Measurements from ENCODE around the gene EDN3. TPM values are rescaled to one million over a fixed set of nuclear protein-coding genes. Genes with fewer than 3 reads are reported as not detected.
"Not testable (repeated sequence)": the region's sequence is repeated elsewhere in the genome, so short reads cannot be mapped to it uniquely, and the experiment has no call there.

EDN3 gene
- total RNA-seq, 2 experiments from 2014 or later, result not detected

DNA sequence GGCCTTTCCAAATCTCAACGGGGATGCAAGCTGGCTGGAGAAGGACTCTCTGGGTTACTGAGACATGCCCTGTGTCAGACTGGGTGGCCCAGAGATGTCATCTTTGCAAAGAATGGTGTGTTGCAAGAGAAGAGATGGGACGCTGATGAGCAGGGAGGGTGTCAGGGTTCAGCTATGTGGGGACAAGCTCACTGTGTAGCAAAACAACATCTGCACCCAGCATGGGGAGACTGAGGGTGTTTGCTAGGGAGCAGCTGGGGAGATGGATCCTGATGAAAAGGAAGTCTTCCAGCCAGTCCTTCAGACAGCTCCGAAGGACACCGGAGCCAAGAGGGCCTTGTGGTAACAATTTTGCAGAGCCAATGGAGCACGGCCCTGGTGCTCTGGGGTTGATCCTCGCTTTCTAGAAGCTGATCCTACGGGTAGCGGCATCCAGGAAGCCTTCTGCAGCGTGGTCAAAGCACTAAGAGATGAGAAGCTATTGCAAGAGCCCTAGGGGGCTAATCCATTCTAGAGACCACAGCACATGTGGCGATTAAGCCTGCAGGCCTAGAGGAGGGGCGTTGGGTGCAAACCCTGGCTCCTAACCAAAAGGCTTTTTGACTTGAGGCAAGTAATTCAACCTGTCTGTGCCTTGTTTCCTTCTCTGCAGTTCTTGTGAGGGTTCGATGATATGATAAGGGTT lies 39.9 kb downstream of the EDN3 start:
- no peaks in the 10 kb centered on the region for H3K27me3 Mint-ChIP-seq
- no peaks in the 10 kb centered on the region for H3K36me3 Mint-ChIP-seq
- peaks cover 3% of the 10 kb centered on the region for H3K9me3 Mint-ChIP-seq
- H3K4me1 Mint-ChIP-seq, result no peaks in the 10 kb centered on the region
- no peak for DNase-seq
- H3K27ac Mint-ChIP-seq, result no peak overlapping the region
- H3K4me3 Mint-ChIP-seq, result no peak overlapping the region

DNA sequence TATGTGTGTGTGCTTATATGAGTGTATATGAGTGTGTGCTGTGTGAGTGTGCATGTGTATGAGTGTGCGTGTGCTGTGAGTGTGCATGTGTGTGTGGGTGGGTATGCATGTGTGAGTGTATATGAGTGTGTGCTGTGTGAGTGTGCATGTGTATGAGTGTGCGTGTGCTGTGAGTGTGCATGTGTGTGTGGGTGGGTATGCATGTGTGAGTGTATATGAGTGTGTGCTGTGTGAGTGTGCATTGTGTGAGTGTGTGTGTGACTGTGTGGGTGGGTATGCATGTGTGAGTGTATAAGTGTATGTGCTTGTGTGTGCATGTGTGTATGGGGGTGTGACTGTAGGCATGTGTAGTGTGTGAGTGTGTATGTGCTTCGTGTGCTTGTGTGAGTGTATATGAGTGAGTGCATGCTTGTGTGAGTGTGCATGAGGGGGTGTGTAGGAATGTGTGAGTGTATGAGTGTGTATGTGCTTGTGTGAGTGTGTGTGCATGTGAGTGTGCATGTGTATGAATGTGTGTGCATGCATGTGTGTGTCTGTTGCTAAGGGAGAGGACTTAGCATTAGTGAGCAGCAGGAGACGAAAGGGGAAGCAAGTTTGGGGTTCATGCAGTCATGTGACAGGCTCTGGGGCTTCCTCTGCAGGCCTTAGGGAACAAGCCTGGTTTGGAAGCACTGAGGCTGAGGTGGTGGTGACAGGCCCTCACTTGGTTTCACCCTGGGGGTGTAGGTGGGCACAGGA lies 41.0 kb downstream of the EDN3 start:
- not testable (repeated sequence) for H3K36me3 Mint-ChIP-seq, DNase-seq, H3K27ac Mint-ChIP-seq, H3K9me3 Mint-ChIP-seq, H3K4me1 Mint-ChIP-seq, H3K4me3 Mint-ChIP-seq, H3K27me3 Mint-ChIP-seq

DNA sequence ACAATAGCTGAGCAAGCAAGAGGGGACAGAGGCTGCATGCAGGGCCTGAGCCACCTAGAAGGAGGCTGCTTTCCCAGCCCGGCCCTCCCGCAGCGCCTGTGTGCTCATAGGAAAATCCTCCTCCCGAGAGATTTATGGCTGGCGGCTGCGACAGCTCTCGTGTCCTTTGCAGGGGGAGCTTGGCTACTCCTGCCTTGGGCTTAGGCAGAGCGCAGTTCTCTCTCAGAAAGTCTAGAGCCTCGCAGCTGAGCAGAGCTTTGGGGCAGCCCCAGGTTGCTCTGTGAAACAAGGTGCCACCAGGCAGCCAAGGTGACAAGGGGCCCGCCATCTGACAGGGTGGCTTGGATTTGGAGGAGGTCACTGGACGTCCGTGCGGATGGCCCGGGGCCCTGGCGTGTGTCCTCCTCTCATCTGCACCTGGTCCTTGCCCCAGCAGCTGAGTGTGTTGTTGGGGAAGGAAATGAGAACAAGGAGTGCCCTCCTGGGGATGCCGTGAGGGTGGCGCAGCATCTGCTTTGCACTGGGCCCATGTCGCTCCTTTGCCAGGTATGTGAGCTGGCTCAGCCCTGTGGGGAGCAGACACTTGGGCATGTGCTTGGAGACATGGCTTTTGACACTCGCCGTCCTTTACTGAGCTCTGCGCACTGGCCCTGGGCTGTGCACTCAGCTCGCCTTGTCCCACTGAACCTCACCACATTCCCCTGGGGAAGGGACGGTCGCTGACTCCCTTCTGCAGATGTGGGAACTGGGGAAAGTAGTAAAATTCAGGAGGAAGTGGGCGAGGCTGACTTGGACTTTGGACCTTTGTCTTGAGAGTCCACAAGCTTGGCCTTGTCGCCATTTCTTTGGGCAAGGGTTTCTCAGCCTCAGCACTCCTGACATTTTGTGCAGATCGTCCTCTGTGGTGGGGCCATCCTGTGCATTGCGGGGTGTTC lies 41.9 kb downstream of the EDN3 start:
- H3K27me3 Mint-ChIP-seq, result no peaks in the 10 kb centered on the region
- H3K9me3 Mint-ChIP-seq, result peaks cover 3% of the 10 kb centered on the region
- DNase-seq, result no peak
- H3K4me1 Mint-ChIP-seq, result no peaks in the 10 kb centered on the region
- H3K36me3 Mint-ChIP-seq, result no peaks in the 10 kb centered on the region
- no peak overlapping the region for H3K27ac Mint-ChIP-seq
- H3K4me3 Mint-ChIP-seq, result no peak overlapping the region

DNA sequence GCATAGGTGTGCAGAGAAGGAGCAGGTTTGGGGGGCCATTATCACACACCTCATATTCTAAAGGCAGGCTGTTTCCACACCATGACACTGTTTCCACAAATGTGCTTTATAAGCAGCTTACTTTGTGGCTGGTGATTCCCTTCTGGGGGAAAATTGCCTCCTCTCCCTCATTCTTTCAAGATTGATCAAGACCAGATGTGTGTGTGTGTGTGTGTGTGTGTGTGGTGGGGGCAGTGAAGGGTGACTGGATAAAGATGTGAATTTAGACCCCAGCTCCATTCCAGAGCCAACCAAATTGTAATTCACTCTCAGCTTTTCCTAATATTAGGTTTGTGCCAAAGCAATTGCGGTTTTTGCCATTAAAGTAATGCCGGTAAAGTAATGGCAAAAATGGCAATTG lies 45.6 kb downstream of the EDN3 start:
- H3K9me3 Mint-ChIP-seq, result peaks cover 3% of the 10 kb centered on the region
- no peaks in the 10 kb centered on the region for H3K36me3 Mint-ChIP-seq
- no peak for DNase-seq

DNA sequence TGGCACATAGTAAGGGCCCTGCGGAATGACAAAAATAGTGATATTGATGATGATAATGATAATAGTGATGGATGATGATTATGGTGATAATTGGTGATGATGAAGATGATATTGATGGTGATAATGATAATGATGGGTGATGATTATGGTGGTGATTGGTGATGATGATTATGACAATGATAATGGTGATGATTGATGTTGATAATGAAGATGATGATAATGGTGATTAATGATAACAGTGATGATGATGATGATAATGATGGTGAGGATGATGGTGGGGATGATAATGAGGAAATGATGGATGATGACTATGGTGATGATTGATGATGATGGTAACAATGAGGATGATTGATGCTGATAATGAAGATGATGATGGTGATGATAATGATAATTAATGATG lies 48.9 kb downstream of the EDN3 start:
- H3K4me1 Mint-ChIP-seq, result no peaks in the 10 kb centered on the region
- no peaks in the 10 kb centered on the region for H3K36me3 Mint-ChIP-seq
- no peak overlapping the region for H3K27ac Mint-ChIP-seq
- no peaks in the 10 kb centered on the region for H3K27me3 Mint-ChIP-seq
- H3K4me3 Mint-ChIP-seq, result no peak overlapping the region
- H3K9me3 Mint-ChIP-seq, result no peaks in the 10 kb centered on the region
- DNase-seq, result no peak

More for the DNA sequence above, 45.6 kb downstream of the EDN3 start:
- H3K27me3 Mint-ChIP-seq, result no peaks in the 10 kb centered on the region
- H3K4me1 Mint-ChIP-seq, result no peaks in the 10 kb centered on the region
- H3K4me3 Mint-ChIP-seq, result no peak overlapping the region
- H3K27ac Mint-ChIP-seq, result no peak overlapping the region

DNA sequence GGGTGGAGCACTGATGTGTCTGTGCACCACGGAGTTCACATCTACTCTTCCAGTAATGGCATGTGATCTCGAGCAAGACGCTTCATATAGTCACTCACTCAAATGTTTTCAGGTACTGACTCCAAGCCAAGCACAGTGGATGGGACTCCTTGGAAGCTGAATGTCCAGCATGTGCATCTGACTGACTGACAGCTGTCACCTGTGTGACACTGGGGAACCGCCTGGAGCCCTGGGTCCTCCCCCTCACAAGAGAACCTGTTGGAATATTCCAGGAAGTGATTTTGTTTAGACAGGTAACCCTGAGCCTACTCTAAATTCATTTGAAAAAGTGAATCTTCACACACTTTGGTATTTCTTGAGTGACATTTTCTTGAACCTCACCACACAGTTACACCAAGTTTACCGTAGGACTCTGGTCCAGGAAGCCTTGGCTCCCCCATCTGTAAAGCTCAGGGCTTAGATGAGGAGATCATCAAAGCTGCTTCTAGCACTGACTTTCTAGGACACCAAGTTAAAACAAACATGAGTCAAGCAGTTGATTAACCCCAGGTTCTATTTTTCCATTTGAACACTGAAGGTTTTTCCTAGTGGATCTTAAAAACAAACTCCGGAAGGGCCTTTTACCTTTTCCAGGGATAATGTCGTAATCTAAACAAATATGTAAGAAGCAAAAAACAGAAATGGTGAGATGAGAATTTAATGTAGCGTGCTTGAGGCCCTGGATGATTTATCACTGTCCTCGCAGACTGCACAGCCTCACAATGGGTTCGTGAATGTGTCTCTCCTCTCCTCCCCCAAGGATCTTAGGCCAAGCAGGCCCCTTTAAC lies 50.1 kb downstream of the EDN3 start:
- no peak overlapping the region for H3K27ac Mint-ChIP-seq
- no peaks in the 10 kb centered on the region for H3K27me3 Mint-ChIP-seq
- H3K36me3 Mint-ChIP-seq, result no peaks in the 10 kb centered on the region
- H3K9me3 Mint-ChIP-seq, result no peaks in the 10 kb centered on the region
- DNase-seq, result no peak
- H3K4me1 Mint-ChIP-seq, result no peaks in the 10 kb centered on the region
- no peak overlapping the region for H3K4me3 Mint-ChIP-seq

DNA sequence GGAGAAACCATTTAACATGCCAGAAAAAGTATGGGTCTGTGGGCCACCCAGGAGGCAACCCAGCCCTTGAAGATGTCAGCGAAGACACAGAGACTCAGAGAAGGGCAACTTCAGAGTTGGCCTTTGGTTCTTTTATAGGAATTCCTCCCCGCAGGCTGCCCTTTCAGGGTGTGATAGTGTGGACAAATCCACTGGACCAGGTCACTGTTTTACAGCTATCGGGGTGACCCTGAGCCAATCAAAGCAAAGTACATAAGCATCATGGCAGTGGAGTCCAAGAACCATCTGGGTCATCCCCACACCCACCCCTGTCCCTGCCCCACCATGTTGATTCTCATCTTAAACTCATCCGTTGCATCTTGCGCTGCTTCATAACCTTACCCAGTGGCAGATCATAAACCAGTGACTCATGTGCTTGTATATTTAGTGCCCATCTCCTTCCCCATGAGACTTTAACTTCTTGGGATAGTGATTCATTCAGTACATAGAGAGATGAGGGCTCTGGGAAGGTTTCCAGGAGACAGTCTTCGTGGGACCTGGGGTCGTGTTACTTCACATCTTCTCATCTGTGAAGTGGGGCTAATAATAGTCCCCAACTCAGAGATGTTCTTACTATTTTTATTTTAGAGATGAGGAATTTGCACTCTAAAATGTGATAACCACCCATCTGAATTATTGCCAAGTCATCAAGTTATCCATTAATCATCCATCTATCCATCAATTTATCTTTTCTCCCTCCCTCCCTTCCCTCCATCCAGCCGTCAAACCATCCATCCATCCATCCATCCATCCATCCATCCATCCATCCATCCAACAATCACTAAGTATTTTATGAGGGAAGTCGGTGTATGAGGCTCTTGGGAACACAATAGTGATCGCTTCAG lies 51.0 kb downstream of the EDN3 start:
- H3K36me3 Mint-ChIP-seq, result no peaks in the 10 kb centered on the region
- H3K4me1 Mint-ChIP-seq, result no peaks in the 10 kb centered on the region
- H3K9me3 Mint-ChIP-seq, result no peaks in the 10 kb centered on the region
- DNase-seq, result no peak
- no peak overlapping the region for H3K4me3 Mint-ChIP-seq
- no peaks in the 10 kb centered on the region for H3K27me3 Mint-ChIP-seq
- no peak overlapping the region for H3K27ac Mint-ChIP-seq

DNA sequence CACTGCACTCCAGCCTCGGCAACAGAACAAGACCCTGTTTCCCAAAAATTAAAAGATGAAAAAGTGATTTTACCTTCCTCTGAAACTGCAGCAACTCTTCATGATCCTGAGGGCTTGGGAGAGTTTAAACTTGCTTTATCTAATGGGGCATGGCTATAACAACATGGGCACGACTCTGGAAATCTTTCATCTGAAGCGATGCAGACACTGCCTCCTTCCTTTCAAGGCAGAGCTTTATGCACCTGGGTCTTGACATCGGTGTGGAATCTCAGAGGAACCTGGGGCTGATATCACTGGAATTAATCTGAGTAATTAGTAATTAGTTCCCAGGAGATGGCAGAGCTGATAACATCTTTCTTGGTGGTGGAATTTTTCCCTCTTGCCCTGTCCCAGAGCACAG lies 52.1 kb downstream of the EDN3 start:
- DNase-seq, result no peak
- H3K9me3 Mint-ChIP-seq, result no peaks in the 10 kb centered on the region
- H3K36me3 Mint-ChIP-seq, result no peaks in the 10 kb centered on the region
- no peaks in the 10 kb centered on the region for H3K4me1 Mint-ChIP-seq
- peaks cover 2% of the 10 kb centered on the region for H3K27me3 Mint-ChIP-seq
- H3K27ac Mint-ChIP-seq, result peak overlapping the region; percentile 30
- H3K4me3 Mint-ChIP-seq, result no peak overlapping the region

DNA sequence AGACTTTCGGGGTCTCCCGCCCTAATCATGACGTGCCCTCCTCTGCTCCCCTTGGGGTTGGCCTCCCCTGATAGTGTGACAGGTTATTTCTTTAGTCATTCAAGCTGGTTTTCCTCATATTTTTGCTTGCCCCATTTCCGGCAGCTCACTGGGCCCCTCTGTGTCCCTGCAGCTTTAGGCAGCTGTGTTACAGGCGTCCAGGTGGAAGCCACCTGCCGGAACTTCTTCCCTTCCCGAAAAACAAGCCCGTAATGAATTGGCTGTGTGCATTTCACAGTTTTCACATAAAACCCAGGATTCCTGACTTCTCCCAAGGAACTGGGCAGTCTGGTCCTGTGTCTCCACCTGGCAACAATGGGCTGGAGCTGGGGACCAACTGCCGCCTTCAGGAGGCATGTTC lies 52.6 kb downstream of the EDN3 start:
- H3K36me3 Mint-ChIP-seq, result no peaks in the 10 kb centered on the region
- H3K27me3 Mint-ChIP-seq, result peaks cover 4% of the 10 kb centered on the region
- H3K9me3 Mint-ChIP-seq, result no peaks in the 10 kb centered on the region
- no peak for DNase-seq
- no peaks in the 10 kb centered on the region for H3K4me1 Mint-ChIP-seq
- H3K4me3 Mint-ChIP-seq, result no peak overlapping the region
- H3K27ac Mint-ChIP-seq, result no peak overlapping the region

DNA sequence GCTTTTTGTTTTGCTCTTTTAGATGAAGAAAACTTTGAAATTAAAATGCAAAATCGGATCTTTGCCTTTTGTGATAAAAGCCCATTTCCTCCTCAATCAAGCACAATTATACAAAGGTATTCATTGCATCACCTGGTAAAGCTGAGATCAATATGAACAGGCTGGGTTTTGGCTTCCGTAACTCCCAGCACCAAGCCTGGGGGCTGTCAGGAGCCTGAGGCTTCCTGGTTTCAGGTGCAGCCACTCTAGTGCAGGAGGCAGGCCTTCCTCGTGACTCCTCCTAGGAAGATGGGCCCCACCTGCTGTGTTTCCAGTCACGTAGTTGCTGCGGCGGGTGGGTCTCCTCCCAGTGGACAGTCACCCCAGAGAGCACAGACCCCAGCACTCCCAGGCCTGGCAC lies 54.0 kb downstream of the EDN3 start:
- Mint-ChIP-seq H3K27me3 (peaks cover 4% of the 10 kb centered on the region), H3K36me3 (no peaks in the 10 kb centered on the region), H3K9me3 (no peaks in the 10 kb centered on the region), H3K4me1 (no peaks in the 10 kb centered on the region), H3K27ac (no peak overlapping the region), H3K4me3 (no peak overlapping the region)
- no peak for DNase-seq

DNA sequence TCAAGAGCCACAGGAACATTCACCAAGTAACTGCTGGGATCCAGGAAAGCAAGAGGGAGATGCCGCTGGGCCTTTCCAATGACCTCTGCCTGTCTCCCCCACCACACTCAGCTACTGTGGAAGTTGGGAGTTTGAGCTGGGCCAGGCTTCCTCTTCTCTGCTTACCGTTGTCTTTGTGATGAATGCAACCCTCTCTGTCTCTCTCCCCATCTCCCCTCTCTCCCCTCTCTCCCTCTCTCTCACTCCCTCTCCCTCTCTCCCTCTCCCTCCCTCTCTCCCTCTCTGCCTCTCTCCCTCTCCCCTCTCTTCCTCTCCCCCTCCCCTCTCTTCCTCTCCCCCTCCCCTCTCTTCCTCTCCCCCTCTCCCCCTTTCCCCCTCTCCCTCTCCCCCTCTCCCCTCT lies 54.8 kb downstream of the EDN3 start:
- Mint-ChIP-seq H3K4me3 (no peak overlapping the region), H3K27me3 (peaks cover 4% of the 10 kb centered on the region), H3K9me3 (no peaks in the 10 kb centered on the region), H3K27ac (no peak overlapping the region), H3K36me3 (no peaks in the 10 kb centered on the region), H3K4me1 (no peaks in the 10 kb centered on the region)
- DNase-seq, result no peak

DNA sequence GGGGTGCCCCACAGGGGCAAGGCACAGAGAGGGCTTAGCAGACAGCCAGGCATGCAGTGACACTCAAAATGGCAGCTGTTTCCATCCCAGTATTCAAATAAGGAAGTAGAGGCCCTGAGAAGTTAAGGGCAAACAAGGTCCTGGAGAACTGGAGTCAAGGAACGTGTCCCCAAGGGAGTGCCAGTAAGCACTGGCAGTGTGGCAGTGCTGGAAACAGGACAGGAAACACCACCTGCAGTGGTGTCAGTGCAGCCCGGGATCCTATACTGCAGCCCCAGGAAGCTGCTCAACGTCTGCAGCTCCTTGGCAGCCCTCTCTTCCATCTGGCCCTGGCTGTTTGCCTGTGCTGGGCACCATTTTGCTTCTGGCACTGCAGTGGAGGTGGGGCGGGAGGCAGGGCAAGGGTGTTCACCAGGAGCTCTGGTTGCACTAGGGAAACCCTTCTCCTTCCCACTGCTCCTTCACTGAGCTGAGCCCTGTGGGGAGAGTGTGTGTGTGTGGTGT lies 56.3 kb downstream of the EDN3 start:
- peaks cover 4% of the 10 kb centered on the region for H3K27me3 Mint-ChIP-seq
- no peak overlapping the region for H3K27ac Mint-ChIP-seq
- DNase-seq, result no peak
- H3K9me3 Mint-ChIP-seq, result no peaks in the 10 kb centered on the region
- H3K4me1 Mint-ChIP-seq, result no peaks in the 10 kb centered on the region
- no peak overlapping the region for H3K4me3 Mint-ChIP-seq
- no peaks in the 10 kb centered on the region for H3K36me3 Mint-ChIP-seq

DNA sequence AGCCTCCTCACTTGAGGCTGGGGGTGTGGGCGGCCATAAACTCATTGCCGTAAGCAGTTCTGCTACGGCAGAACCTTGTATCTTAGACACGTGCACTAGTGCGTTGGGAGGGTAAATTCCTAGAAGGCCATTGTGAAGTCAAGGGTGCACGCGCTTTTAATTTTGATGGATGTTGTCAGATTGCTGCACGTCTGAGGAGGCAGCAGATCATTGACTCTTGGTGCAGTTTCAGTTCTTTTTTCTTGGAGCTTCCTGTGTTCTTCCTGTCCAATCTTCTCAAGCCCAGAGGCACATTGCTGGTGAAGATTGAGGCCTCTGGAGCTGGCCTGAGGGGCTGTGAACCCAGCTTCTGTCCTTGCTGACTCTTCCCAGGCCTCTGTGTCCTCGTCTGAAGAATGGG lies 58.4 kb downstream of the EDN3 start:
- DNase-seq, H3K4me3 Mint-ChIP-seq, H3K27ac Mint-ChIP-seq, H3K36me3 Mint-ChIP-seq, H3K4me1 Mint-ChIP-seq, H3K27me3 Mint-ChIP-seq, H3K9me3 Mint-ChIP-seq: not testable (repeated sequence)
